ENCODE results near the gene GEMIN4.

Gene GEMIN4

GRCh38 chr17:697682-698081 lies 54.4 kb downstream of the GEMIN4 start:
- no peak for DNase-seq

GRCh38 chr17:696369-696768 lies 55.7 kb downstream of the GEMIN4 start:
- no peak for DNase-seq

Measured in activated CD4-positive, alpha-beta T cell treated with anti-CD3 and anti-CD28 coated beads for 1 hour (primary cell).